Cardiac fibroblast (primary cell): ENCODE data around the gene DAB2IP.
A peak's percentile ranks its signal among the peaks of the same experiment; 100 is the strongest.
"Not testable (repeated sequence)": the region's sequence is repeated elsewhere in the genome, so short reads cannot be mapped to it uniquely, and the experiment has no call there.

Source experiments
- DNase-seq, 2 donors: peaks; one replicate each; pipeline versions ENCODE4 v3.0.0 to v3.0.0-alpha.2; 2010; ENCODE audit warnings: low read depth in 2 of 2
- H3K4me3 ChIP-seq, 2 donors: replicated peaks in 1 of 2; 1 replicate in 1 of 2; 2 replicates in 1 of 2; pipeline ENCODE4 v1.5.1; 2011; ENCODE audit warnings: low read depth in 2 of 2, low read length in 2 of 2, mild to moderate bottlenecking in 2 of 2, moderate library complexity in 1 of 2
- TF ChIP-seq, protein P1 (sequence below): IDR thresholded peaks from one replicate; pipeline ENCODE4 v1.5.1; 2011; ENCODE audit warnings: low read depth, mild to moderate bottlenecking, low read length, inconsistent platforms

DAB2IP gene

GRCh38 chr9:121739971-121740370 lies 88.5 kb downstream of the DAB2IP start:
- TF ChIP-seq, protein P1, sequence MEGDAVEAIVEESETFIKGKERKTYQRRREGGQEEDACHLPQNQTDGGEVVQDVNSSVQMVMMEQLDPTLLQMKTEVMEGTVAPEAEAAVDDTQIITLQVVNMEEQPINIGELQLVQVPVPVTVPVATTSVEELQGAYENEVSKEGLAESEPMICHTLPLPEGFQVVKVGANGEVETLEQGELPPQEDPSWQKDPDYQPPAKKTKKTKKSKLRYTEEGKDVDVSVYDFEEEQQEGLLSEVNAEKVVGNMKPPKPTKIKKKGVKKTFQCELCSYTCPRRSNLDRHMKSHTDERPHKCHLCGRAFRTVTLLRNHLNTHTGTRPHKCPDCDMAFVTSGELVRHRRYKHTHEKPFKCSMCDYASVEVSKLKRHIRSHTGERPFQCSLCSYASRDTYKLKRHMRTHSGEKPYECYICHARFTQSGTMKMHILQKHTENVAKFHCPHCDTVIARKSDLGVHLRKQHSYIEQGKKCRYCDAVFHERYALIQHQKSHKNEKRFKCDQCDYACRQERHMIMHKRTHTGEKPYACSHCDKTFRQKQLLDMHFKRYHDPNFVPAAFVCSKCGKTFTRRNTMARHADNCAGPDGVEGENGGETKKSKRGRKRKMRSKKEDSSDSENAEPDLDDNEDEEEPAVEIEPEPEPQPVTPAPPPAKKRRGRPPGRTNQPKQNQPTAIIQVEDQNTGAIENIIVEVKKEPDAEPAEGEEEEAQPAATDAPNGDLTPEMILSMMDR: no peak
- no peak for DNase-seq
- H3K4me3 ChIP-seq: no peak overlapping the region

- no peak for DNase-seq
- no peak overlapping the region for H3K4me3 ChIP-seq
- TF ChIP-seq, protein P1: no peak
Observed at GRCh38 chr9:121741228-121741918, 89.9 kb downstream of the DAB2IP start.

GRCh38 chr9:121741919-121742283 lies 90.5 kb downstream of the DAB2IP start:
- not testable (repeated sequence) for DNase-seq, H3K4me3 ChIP-seq

DNA sequence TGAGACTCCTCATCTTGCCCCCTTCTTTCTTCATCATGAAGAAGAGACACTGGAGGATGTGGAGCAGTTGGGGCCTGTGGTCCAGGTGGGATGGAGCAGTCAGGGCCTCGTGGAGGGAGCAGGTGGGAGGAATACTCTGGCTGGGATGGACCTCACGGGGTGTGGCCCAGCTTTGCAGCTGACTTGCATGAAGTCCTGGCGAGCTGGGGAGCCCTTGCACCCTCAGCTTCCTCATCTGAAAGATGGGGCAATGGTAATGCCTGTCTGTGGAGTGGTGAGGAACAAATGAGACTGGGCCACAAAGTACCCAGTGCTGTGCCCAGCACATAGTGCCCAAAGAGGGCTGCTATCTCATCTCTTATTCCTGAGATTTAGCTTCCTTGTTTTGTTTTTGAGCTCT lies 91.5 kb downstream of the DAB2IP start:
- TF ChIP-seq, protein P1: no peak
- no peak overlapping the region for H3K4me3 ChIP-seq
- DNase-seq: no peak

DNA sequence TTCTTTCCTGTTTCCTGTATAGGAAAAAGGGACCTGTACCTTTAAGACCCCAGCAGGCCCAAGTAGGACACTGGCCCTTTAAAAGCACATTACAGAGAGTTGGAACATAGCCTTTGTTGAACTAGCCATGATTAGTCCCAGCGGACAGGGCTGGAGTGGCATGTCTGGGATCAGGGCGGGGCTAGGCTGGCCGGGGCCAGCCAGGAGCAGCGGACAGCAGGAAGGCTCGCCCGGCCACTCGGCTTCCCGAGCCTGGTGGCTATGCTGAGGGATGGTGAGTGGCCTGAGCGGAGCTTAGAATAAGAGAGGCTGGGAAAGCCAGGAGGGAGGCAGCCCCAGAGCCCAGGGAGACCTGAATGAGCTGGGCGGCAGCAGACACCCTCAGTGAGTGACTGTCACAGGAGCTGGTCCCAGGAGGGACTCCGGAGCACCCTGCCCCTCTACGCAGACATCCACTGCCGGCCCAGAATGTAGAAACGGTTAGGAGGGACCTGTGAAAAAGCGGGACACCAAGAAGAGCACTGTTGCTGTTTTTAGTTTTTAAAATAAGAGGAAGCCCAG lies 92.1 kb downstream of the DAB2IP start:
- H3K4me3 ChIP-seq: peak overlapping the region; percentile 50 to 52
- peak; percentile 85 to 88 for DNase-seq
- TF ChIP-seq, protein P1: peak; percentile 3

DNA sequence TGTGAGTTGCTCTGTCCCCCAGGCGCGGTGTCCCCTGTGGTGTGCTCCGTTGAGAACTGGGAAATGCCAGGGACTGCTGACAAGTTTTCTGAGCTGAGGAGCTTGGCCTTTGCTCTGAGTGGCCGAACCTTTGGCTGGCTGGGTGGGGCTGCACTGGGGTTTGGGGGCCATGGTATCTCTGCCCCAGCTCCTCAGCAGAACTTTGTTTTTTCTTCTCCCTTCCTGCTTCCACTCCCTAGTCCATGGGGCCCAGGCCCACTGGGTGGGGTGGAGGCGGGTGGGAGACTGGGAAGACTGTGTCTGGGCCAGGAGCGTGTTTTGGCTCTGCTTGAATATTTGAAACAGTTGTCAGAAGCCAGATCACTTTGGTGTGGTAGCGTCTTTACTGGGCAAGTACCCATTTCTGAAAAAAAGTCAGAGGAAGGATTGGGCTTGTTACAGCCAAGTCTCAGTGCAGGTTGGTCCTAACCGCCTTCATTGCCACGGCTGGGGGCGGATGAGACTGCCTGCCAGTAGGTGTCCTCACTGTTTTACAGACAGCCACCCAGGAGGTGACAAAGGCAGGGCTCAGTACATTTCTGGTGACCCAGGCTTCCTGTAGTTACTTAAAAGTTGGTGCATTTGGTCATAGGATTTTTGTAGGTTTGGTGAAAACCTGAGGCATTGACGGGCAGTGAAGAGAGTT lies 92.7 kb downstream of the DAB2IP start:
- DNase-seq: peak; percentile 45 to 51
- TF ChIP-seq, protein P1: peak; percentile 46
- peak overlapping the region; percentile 50 to 52 for H3K4me3 ChIP-seq

GRCh38 chr9:121744687-121745395 lies 93.4 kb downstream of the DAB2IP start:
- no peak overlapping the region for H3K4me3 ChIP-seq
- peak in 1 of 2 donors; percentile 45 for DNase-seq
- TF ChIP-seq, protein P1: no peak
